GM08714 (cell line): ENCODE data around the gene COL18A1.

Experiments used
- H3K4me3 ChIP-seq: fragments of 200-500 bp; sonication (Bioruptor generic); 2 replicates; pipeline ENCODE4 v1.5.1; 2014; ENCODE audit warnings: mild to moderate bottlenecking, low read length, inconsistent platforms
- ZNF274 ChIP-seq: IDR thresholded peaks from 2 replicates; pipeline ENCODE4 v1.6.1; 2012; ENCODE audit warnings: mild to moderate bottlenecking, low read depth, low read length

The COL18A1 gene

DNA sequence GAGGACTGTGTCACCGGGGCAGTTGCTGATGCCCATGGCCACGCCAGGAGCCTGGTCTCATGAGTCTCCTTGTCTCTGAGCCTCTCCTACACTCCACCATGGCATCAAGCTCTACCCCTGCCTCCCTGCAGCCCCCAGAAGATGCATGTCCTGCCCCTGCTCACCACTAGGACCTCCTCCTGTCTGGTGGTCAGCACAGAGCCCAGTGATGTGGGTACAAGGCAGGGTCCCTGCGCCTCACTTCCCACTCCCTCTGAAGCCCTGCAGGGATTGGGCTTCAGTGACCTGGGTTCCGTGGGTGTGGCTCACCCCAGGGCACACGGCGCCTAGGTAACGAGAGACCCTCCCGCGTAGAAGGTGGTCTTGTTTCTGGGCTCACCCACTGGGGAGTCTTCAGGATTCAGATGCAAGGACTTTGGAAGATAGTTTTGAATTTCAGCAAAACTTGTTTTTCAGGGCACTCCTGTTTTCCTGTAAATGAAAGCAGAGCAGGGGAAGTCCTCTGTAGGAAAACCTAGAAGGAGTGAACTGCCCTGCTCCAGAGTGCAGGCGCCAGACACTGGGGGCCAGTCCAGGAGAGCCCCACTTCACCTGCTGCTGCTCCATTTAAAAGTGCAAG is 2.8 kb downstream of the COL18A1 start:
- no peak for TF ChIP-seq ZNF274
- H3K4me3 ChIP-seq, result no peak overlapping the region

DNA sequence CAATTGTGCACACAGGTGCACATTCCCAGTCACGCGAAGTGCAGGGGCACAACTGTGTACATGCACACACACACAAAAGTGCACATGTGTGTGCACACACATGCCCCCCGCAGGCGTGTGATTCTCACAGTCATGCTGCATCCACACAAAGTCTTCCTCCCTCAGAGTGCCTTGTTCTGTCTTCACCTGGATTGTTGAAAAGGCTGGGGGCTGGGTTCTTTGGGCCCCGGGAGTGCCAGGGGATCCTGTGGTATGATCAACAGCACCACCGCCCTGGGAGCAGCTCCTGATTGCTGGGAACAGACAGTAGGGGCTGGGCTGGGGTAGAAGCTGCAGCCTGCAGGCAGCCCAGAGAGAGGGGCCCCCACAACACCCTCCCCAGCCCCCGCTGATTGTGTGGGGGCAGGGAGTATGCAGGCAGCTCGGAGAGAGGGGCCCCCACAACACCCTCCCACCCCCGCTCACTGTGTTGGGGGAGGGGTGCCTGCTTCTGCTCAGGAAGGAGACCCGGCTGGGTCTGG is 3.4 kb downstream of the COL18A1 start:
- H3K4me3 ChIP-seq, result no peak overlapping the region
- no peak for TF ChIP-seq ZNF274

DNA sequence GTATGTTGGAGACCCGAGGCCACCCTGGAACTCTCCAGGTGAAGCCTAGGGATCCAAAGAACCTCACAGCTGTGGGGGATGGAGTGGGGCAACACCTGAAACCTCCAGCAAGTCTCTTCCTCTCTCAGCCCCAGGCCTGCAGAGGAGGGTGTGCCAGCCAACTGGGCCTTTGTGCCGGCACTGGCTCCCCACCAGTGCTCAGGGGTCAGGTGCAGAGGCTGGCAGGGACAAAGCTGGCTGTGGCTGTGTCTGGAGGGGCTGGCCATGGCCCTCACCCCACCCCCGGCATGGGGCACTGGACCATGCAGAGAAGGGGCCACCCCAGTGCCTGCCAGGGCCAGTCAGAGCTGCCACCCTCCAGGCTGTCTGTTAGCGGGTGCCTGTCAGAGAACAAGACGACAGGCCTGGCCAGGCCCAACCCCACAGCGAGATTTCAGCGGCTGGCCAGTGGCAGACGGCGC is 3.9 kb downstream of the COL18A1 start:
- no peak overlapping the region for H3K4me3 ChIP-seq
- no peak for TF ChIP-seq ZNF274

DNA sequence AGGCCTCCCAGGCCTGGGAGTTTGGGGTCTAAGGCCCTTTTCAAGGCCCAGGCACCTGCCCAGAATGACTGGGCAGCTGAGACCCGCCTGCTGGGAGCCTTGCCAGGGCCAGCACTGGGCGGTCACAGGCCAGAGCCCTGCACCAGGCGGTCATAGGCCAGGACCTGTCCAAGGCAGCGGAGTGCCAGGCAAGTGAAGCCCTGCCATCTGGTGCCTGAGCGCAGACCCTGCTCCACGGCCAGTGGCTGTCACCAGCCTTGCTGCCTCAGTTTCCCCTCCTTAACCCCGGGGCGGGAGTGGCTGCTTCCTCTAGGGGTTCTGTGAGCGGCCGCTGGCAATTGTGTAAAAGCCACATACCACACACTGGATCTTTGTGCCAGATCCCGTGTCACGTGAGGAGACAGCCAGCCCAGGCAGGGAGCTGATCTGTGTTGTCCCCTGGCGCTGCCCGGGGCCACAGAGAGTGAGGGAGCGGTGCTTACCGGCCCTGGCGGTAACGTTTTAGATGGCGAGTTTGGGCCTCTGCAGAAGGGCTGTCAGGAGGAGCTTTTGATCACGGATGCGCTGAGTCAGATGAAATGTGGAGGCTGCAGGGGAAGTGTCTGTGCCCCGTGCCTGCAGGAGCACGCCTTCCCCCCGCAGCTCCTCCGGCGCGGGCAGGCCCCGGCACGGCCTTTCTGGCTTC is 4.6 kb downstream of the COL18A1 start:
- TF ChIP-seq ZNF274, result no peak
- no peak overlapping the region for H3K4me3 ChIP-seq

DNA sequence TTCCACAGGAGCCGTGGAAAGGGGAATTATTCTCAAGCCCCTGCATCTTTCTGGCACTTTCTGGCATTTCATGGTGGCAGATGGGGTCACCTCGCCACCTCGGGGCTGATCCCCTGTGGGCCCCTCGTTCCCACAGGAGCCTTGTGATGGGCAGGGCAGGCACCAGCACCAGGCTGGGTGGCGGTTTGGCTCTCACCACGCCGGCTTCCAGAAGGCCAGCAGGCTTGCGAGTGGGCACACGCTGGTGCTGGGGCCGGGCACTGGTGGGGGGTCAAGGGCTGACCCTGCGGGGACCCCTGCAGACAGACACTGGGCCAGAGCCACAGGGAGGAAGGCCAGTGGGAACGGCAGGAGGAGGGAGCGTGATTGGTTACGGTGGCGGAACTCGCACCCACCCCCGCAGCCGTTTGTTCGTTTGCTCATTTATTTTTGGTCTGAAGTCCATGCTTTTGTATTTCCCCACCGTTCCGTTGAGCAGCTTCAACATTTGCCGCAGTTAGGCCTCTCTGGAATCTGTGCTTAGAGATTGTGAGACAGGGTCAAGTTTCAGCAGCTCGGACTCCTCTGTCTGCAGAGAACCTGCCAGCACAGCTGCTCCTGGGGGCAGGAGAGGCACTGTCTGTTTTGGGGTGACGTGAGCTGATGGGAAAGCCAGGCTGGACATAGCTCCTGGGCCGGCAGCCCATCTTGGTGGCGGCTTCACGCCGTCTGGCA is 5.3 kb downstream of the COL18A1 start:
- no peak for TF ChIP-seq ZNF274
- no peak overlapping the region for H3K4me3 ChIP-seq

DNA sequence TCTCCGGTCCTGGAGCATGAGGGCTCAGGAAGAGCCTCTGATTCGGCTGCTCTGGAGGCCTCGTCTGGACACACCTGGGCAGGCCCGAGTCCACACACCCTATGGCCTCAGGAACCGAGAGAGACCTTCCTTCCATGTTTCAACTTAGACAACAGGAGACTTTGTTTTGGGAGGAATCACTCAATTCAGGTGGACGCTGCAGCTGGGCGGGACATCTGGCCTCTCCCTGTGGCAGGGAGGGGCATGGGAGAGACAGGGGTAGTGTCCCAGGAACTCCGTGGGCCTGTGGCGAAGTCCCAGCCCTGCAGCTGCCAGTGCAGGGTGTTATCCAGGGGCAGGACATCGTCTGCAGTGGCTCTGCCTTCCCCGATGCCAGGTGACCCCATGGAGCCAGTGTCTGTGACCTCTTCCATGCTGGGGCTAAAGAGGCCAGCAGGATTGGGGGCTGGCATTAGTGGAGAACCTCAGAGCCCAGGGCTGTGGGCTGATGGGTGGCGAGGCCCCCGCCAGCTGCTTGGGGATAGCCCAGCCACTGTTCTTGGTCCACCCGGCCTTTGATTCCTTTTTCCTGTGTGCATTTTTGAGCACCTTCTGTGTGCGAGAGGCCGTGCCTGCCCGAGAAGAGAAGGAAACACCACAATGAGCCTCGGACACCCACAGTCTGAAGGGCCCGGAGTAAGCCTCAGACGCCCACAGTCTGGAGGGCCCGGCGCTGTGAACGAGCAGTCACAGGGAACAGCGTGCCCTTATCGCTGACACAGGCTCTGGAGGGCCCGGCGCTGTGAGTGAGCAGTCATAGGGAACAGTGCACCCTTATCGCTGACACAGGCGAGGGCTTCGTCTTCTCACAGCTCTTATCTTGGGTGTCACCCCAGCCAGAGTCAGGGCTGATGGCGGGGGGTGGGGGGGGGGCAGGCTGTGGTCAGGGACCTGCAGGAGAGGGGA is 6.2 kb downstream of the COL18A1 start:
- H3K4me3 ChIP-seq, result no peak overlapping the region
- TF ChIP-seq ZNF274, result no peak

DNA sequence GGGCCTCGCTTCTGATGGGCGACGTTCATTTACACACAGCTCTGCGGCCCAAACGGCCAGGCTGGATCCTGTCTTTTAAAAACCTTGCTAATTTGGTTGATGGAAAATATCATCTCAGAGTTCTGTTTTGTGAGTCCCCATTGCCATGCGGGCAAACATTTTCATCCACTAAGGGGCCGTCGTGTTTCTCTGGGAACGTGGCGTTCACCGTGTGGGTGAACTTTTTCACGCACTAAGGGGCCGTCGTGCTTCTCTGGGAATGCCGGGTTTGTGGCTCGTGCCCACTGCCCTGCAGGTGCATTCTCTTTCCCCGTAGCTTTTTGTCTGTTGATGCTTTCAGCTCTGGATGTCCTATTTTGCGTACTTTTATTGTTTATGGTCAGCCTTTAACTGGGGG is 6.8 kb downstream of the COL18A1 start:
- no peak for TF ChIP-seq ZNF274
- H3K4me3 ChIP-seq, result no peak overlapping the region

DNA sequence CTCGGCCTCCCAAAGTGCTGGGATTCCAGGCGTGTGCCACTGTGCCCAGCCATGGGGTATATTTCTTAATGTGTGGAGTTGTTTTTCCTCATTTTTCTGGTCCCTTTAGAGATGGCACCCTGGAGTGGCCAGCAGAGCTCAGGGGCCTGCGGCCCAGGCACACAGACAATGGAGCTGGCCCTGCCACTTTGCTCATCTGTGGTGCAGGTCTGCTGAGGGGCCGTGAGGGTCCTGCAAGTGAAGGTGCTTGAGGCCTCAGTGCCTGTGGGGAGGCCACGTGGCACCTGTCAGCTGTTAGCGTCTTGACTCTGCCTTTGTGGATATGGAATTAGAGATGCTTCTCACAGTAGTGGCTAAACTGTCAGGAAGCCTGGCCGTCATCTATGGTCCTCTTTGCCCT is 7.5 kb downstream of the COL18A1 start:
- no peak overlapping the region for H3K4me3 ChIP-seq
- no peak for TF ChIP-seq ZNF274

DNA sequence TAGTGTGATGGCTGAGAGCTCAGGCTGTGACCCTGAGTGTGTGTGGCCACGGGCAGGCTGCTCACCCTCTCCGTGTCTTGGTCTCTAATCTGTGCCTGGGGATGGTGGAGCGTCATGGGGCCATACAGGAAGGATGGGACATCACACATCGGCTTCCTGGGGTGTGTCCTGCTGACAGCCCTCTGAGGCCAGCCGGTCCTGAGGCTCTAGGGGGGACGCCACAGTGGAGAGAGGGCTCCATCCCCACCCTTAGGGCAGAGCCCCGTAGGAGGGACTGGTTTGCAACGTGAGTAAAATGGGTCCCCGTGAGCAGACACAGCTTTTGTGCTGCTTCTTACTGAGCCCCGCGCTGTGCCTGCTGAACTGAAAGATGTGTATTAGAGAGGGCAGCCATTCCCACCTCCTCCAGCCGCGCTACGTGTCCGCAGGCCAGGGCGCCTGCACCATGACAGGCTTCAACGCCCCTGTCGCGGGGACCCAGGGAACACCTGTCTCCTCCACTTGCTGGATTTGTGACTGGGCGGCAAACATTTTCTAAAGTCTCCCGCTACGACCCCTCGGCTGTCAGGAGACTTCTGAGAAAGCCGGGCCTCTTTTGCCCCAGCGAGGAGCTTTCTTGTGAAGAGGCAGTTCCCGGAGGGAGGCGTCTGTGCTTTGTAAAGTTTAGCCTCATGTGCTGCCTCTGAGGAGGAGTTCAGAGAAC is 8.1 kb downstream of the COL18A1 start:
- no peak overlapping the region for H3K4me3 ChIP-seq
- no peak for TF ChIP-seq ZNF274

DNA sequence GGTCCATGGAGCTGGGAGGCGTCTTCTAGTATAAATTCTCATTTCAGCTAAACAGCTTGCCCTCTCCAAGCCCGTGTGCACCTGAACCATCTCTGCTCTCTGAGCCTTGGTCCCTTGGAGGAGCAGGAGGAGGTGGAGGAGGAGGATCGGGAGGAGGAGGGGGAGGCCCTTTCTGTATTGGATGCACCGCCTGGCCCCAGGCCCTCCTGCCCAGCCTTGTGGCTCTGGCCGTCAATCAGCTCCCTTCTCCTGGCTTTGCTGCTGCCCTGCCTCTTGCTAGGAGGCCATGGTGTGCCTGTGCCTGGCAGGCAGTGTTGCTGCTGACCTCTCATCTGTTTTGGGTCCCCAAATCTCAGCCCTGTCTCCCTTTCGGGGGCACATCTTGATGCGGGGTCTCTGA is 9.0 kb downstream of the COL18A1 start:
- TF ChIP-seq ZNF274, result no peak
- no peak overlapping the region for H3K4me3 ChIP-seq

DNA sequence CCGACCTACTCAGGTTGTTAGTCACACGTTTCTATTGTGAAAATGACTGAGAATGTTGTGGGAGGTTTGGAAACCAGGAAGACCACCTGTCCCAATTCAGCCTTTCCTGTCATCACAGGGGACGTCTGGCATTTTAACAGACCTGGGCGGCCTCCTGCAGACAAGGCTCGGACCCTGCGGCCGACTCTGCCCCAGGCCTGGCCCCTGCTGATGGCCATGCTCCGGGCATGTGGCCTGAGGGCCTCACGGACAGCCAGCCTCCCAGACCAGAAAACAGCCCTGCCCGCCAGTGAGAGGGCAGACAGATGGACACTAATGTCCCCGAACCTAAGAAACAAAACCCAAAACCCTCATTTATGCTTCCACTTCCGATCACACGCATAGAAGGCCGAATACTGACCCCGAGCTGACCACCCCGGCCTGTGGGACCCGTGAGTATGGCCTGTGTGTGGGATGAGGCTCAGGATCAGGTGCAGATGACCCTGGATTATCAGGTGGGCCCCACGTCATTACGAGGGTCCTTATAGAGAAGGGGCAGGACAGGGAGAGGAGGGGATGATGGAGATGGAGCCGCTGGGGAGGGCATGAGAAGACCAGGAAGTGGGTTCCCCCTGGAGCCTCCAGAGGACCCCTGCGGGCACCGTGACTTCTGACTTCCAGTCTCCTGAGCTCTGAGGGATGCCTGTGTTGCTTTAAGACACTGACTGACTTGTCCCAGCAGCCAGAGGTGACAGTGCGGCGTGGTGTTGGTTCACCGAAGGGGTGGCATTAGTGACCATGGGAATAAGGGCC is 9.6 kb downstream of the COL18A1 start:
- H3K4me3 ChIP-seq, result no peak overlapping the region
- TF ChIP-seq ZNF274, result no peak

DNA sequence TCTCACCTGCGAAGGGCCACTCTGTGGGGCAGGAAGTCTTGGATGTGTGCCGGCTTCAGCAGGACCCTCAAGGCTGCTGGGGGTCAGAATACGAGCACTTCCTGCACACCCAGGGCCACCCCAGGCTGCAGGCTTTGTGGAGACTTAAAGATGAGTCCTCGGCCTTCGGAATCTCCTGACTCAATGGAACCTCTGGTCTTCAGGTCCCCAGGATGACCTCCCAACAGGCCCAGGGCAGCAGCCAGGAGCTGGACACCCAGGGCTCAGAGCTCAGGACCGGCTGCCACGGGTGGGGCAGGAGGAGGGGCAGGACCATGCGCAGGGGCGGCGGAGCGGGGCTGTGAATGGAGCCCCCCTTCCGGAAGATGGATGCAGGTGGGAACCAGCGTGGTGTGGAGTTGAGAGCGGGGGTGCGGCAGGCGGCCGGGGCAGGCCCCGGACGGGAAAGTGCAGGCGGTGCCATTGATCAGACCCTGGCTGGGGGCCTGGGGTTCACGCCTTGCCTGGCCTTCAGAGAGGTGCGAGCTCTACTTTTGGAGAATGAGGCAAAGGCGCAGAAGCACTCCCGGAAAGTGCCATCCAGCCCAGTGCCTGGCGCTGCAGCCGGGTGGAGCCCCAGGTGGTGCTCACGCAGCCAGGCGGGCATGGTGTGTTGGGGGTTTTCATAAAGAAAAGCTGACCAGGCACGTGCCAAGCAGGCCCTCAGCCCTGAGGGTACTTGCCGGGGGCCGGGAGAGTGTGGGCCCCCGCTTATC is 10.4 kb downstream of the COL18A1 start:
- H3K4me3 ChIP-seq, result no peak overlapping the region
- no peak for TF ChIP-seq ZNF274
